Limb (tissue), 2 donors: ENCODE data around the gene SALL4.
"Not testable (repeated sequence)": the region's sequence is repeated elsewhere in the genome, so short reads cannot be mapped to it uniquely, and the experiment has no call there.

Source experiments
- DNase-seq, 2 donors: peaks; one replicate each; pipeline ENCODE4 v3.0.0-alpha.2; 2016; ENCODE audit errors: extremely low spot score in 2 of 2

The SALL4 gene

DNA sequence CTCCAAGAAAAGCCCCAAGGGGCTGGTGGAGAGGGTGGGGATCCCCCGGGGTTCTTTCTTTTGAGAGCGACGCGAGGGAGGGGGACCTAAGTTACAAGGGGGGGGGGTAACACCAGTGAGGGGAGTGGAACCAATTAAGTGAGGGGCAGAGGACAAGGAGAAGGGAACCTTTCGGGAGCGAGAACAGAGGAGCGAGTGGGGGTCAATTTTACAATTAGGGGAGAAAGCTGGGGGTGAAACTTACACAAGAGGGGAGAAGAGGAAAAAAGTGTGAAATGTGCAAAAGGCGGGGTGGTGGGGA, 548 bp downstream of the SALL4 start:
- no peak for DNase-seq

DNA sequence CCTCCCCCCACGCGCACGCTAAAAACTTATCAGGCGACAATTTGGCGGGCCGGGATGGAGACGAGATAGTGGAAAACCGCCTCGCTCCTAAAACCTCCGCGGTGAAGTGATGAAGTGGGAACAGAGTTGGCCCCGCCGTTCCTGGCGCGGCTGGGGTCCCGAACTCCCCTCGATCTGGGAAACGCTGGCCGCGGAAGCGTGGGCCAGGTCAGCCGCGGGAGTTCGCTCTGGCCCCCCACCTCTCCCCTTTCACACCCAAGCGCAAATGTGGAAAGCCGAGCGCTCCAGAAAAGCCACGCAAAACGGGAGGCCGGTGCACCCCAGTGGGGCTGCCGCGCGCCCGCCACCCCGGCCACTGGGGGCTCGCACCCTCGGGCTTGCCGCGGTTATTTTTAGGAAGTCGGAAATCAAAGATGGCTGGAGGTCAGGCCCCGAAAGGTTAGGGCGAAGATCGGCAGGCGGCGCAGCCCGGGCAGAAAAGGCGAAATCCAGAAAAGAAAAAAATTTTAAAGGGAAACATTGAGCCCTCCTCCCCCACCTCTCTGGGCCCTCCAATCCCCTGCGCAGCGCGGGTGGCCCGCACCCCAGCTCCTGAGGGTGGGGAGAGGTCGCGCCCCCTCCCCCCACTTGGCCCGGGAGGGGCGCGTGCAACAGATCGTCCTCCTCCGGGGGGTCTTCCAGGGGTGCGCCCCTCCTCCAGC, 1.0 kb downstream of the SALL4 start:
- DNase-seq: peak; percentile 12 to 62

DNA sequence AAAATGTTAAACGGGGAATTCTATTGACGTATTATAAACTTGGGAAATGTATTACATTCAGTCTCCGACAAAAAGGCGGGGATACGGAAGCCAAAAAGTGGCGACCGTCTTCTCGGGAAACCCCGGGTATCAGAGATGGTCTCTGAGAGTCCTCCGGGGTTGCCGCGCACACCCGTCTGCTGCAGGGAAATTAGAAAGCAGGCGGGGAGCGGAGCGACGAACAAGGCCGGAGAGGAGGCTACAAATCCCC, 1.5 kb downstream of the SALL4 start:
- DNase-seq: no peak

- DNase-seq: peak; percentile 55 to 90
Measured at GRCh38 chr20:51800060-51800871, 2.1 kb downstream of the SALL4 start.

DNA sequence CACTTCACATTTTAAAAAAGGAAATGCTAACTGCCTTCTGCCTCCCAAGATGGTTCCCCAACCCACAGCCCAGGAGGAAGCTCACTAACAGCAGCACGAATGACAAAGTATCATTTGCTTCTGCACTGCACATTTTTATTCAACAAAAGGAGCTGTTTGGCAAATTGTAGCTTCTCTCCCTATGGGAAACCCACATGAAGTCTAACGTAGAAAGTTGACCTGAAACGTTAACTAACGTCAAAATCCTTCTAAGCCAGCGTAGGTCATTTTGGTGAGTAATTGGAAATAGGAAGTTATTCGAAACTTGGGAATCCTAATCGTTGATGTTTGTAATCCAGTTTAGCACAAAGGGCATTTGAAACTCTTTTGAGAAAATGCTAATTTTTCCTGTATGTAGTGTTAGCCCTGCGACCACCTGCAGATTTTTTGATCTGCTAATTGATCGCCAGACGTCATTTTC, 2.9 kb downstream of the SALL4 start:
- DNase-seq: no peak

- DNase-seq: no peak
Measured at GRCh38 chr20:51797357-51798025, 4.8 kb downstream of the SALL4 start.

GRCh38 chr20:51796340-51796739, 6.0 kb downstream of the SALL4 start:
- no peak for DNase-seq

DNA sequence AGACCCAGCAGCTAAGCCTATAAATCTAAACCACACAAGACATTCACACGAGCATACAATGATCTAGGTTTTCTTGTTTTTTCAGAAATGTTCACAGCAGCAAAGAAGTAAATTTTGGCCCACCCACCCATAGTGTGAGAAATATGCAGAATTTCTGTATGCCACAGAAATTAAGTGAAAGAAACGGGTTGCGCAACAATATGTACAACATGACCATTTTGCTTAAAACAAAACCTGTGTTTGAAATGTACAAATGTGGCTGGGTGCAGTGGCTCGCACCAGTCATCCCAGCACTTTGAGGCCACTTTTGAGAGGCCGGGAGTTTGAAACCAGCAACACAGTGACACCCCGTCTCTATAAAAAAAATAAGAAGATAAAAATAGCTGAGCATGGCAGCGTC, 9.4 kb downstream of the SALL4 start:
- no peak for DNase-seq

- no peak for DNase-seq
Measured at GRCh38 chr20:51791626-51792025, 10.7 kb downstream of the SALL4 start.

DNA sequence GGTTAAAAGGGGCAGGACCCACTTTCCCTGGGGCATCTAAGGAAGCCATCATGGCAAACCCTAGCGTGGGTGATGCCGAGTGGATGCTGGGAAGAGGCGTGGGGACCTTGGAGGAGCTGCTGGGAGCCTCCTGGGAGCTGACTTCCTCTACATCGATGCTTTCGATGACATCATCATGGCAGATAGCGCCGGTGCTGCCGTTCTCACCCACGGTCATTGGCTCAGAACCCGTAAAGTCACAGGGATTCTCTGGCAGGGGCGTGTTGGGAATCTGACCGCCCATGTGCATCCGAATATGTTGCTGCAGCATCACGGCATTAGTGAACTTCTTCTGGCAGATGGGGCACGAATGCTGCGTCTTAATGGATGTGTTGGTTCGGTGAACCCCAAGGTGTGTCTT, 12.1 kb downstream of the SALL4 start:
- no peak for DNase-seq

- DNase-seq: no peak
Measured at GRCh38 chr20:51789434-51789833, 12.9 kb downstream of the SALL4 start.

GRCh38 chr20:51788822-51789221, 13.5 kb downstream of the SALL4 start:
- DNase-seq: no peak

- no peak for DNase-seq
Measured at GRCh38 chr20:51784299-51784698, 18.0 kb downstream of the SALL4 start.

GRCh38 chr20:51778229-51778759, 24.0 kb downstream of the SALL4 start:
- DNase-seq: not testable (repeated sequence)

DNA sequence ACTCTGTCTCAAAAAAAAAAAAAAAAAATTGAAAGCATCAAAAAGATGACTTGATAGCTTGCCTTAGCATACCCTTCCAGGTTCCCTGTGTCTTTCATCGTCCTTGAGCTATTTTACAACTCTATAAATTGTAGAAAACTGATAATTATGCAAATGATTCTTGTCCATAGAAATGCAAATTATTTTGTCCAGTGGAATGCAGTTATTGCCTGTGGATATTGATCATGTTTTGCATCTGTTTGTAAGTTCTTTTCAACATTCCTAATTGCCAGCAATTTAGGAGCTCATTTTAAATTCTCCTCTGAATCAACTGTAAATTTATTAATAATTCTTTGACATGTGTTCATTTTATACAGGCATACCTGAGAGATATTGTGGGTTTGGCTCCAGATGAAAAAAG, 27.1 kb downstream of the SALL4 start:
- no peak for DNase-seq

DNA sequence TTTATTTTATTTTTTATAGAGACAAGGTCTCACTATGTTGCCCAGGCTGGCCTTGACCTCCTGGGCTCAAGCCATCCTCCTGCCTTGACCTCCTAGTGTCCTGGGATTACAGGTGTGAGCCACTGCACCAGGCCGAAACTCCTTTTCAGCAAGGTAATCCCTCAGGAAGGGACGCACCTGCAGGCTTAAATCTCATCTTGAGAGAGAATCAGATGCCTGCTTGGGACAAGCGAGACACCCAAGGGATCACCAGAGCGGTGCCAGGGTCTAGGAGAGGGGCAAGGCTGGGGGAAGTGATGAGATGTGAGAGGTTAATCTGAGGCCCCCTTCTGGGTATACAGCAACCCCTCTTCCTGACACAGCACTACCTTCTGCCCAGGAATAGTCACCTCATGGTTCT, 30.1 kb downstream of the SALL4 start:
- DNase-seq: no peak

GRCh38 chr20:51769976-51770615, 32.2 kb downstream of the SALL4 start:
- DNase-seq: no peak

DNA sequence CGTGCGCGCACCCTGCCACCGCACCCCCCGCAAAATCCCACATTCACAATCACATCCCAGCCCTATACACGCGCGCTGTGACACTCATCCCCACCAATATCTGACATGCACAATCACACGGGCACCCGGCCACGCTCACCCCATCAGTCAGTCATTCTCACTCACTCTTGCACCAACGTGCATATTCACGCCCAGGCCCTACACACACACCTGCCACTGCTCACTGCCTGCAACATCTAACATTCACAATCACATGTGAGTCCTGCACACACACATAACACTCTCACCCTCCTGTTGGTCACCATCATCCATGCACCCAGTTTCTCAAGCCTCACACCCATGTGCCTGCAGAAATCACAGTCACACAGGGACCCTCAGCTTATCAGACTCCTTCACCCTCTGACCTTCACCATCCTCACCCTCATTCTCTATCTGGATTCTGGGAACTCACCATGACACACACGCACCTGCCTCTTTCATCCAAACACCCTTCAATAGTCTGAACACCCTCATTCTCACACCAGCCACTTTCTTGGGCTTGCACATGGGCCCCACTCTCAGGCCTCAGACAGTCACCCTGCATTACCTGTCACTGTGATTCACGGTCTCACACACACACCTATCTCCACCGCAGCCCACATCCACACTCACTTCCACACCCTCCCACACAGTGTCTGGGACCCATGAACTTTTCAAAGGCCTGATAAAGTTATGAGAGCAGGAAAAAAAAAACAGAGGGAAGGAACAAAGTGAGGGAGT, 33.4 kb downstream of the SALL4 start:
- peak in 1 of 2 donors; percentile 60 for DNase-seq

GRCh38 chr20:51767867-51768758, 34.2 kb downstream of the SALL4 start, which contains the start of gene ATP9A:
TSS of gene ATP9A (minus strand) at chr20:51768390. CDS start at chr20:51768369, 21 bp downstream.
- DNase-seq: peak in 1 of 2 donors; percentile 68
